Esophagus squamous epithelium (tissue), 5 donors: ENCODE measurements around the gene MYBPC1. TPM values are rescaled to one million over a fixed set of nuclear protein-coding genes. Genes with fewer than 3 reads are reported as not detected.

Source experiments
- DNase-seq: peaks from one replicate; lab custom pipeline; 2025; lab: John Stamatoyannopoulos, UW
- H3K27ac ChIP-seq, 4 donors: fragments of 200-600 bp; sonication (generic); one replicate each; pipeline ENCODE4 v1.5.1; 2016 to 2019; ENCODE audit warnings: mild to moderate bottlenecking in 1 of 4
- H3K27me3 ChIP-seq, 4 donors: fragments of 200-600 bp; sonication (generic); 1 replicate in 3 of 4; 2 replicates in 1 of 4; pipeline versions ENCODE4 v1.5.1 to v1.6.0; 2017 to 2021; ENCODE audit warnings: antibody characterized with exemption in 1 of 4
- H3K36me3 ChIP-seq, 3 donors: fragments of 200-600 bp; sonication (generic); one replicate each; pipeline ENCODE4 v1.5.1; 2016 to 2019
- H3K4me1 ChIP-seq, 3 donors: fragments of 200-600 bp; sonication (generic); one replicate each; pipeline ENCODE4 v1.5.1; 2017 to 2019
- H3K4me3 ChIP-seq, 4 donors: fragments of 200-600 bp; sonication (generic); 1 replicate in 3 of 4; 2 replicates in 1 of 4; pipeline ENCODE4 v1.5.1; 2016 to 2019; ENCODE audit warnings: mild to moderate bottlenecking in 2 of 4, moderate library complexity in 1 of 4
- H3K9me3 ChIP-seq, 3 donors: fragments of 200-600 bp; sonication (generic); one replicate each; pipeline ENCODE4 v1.5.1; 2016 to 2019
- CTCF ChIP-seq, 6 experiments: fragments of 450-650 bp in 4 of 6; fragments of 200-600 bp in 2 of 6; sonication (generic) in 2 of 6; IDR thresholded peaks; one replicate each; pipeline ENCODE4 v1.5.1; 2016 to 2019; ENCODE audit warnings: antibody characterized with exemption in 6 of 6, mild to moderate bottlenecking in 4 of 6, moderate library complexity in 4 of 6
- POLR2A ChIP-seq, 4 donors: fragments of 450-650 bp; IDR thresholded peaks; one replicate each; pipeline ENCODE4 v1.6.1; 2017; ENCODE audit warnings: antibody characterized with exemption in 4 of 4, mild to moderate bottlenecking in 4 of 4, moderate library complexity in 3 of 4
- WGBS, 2 donors: methylation state at CpG; one replicate each; pipeline ENCODE4 v1.1.5; 2018; 5-methylcytosine and 5-hydroxymethylcytosine counted together
- intact Hi-C: fragments of 100-400 bp; cut with DNase I; formaldehyde crosslinking; loops from one replicate; pipeline ENCODE4 v1.15.0; 2022
- total RNA-seq, 4 donors: library from RNA; depleted of rRNA; stranded (reverse); fragments of >200 nt; gene quantifications; one replicate each; pipeline ENCODE4 v1.1.0, GENCODE V29; 2016
- donor health status: DM: yes; HTN: yes; CAD: no.

MYBPC1 gene
- total RNA-seq, 4 donors from 2014 or later: not detected

DNA sequence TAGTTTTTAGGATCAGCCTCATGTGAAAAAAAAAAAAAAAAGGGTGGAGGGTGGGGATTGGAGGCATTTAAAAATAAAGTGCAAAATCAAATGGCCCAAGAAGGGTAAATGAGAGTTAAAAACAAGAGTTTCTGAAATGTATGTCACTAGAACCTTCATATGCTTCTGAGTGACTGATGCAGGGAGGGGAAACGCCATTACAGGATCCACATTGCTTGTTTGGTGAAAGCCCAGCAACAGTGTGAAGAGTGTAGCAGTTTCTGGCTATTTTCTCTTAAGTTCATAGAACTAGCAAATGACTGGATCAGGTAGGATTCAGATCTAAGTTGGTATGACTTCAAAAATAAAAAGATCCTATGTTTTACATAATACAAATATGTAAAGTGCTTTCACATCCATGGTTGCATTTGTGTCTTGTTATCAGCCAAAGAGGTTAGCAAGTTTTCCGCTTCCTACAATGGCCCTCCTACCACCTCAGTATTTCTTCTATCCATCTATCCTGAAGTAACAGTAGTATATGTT is 105.6 kb downstream of the MYBPC1 start:
- TF ChIP-seq POLR2A (IDR thresholded peaks at IDR 0.05) (no peak), CTCF (IDR thresholded peaks at IDR 0.05) (no peak)
- WGBS, 2 donors: 83 to 88% methylated on average over 2 of the region's 2 CpGs

DNA sequence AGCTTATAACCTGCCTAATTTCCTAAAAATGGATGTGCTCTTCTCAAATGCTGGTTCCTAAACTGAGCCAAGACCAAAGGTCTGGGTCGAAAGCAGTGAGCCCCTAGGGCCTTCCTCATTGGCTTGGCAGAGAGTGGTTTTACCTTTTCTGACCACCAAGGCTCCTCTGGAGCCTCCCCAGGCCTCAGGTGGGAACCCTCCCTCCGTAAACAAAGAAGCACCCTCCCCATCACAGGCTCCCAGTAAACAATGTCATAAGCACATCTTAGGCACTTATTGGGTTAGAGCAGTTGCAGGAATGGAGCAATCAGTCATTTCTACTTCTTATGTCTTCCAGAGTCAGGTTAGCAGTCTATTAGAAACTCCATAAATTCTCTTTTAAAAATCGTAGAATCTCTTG is 108.7 kb downstream of the MYBPC1 start:
- no peak overlapping the region for H3K4me3 ChIP-seq
- WGBS, 2 donors: 88 to 90% methylated on average over 3 of the region's 3 CpGs
- intact Hi-C loops: no loop called here

More for the DNA sequence above, 105.6 kb downstream of the MYBPC1 start:
- intact Hi-C loops: no loop called here
- H3K9me3 ChIP-seq: no peaks in the 10 kb centered on the region
- DNase-seq: no peak
- peaks cover 8 to 74% (median 19%) of the 10 kb centered on the region in 3 donors for H3K4me1 ChIP-seq
- H3K27ac ChIP-seq: peak overlapping the region in 1 of 4 donors; percentile 88
- H3K27me3 ChIP-seq: no peaks in the 10 kb centered on the region
- peak overlapping the region in 1 of 4 donors; percentile 82 for H3K4me3 ChIP-seq
- H3K36me3 ChIP-seq: no peaks in the 10 kb centered on the region

GRCh38 chr12:101706403-101706802 is 111.6 kb downstream of the MYBPC1 start:
- no peak overlapping the region for H3K27ac ChIP-seq
- H3K27me3 ChIP-seq: no peaks in the 10 kb centered on the region
- DNase-seq: no peak
- H3K4me1 ChIP-seq: peaks cover 3 to 29% (median 12%) of the 10 kb centered on the region in 3 donors
- H3K9me3 ChIP-seq: no peaks in the 10 kb centered on the region
- H3K4me3 ChIP-seq: no peak overlapping the region
- H3K36me3 ChIP-seq: no peaks in the 10 kb centered on the region
- no peak for TF ChIP-seq POLR2A (IDR thresholded peaks at IDR 0.05)
- no peak for TF ChIP-seq CTCF (IDR thresholded peaks at IDR 0.05)
- 91 to 96% methylated on average over 1 of the region's 1 CpG for WGBS, 2 donors
- intact Hi-C loops: no loop called here

More for the DNA sequence above, 108.7 kb downstream of the MYBPC1 start:
- peaks cover 3 to 58% (median 9%) of the 10 kb centered on the region in 3 donors for H3K4me1 ChIP-seq
- DNase-seq: no peak
- H3K9me3 ChIP-seq: no peaks in the 10 kb centered on the region
- TF ChIP-seq CTCF (IDR thresholded peaks at IDR 0.05) (no peak), POLR2A (IDR thresholded peaks at IDR 0.05) (no peak)
- H3K27me3 ChIP-seq: no peaks in the 10 kb centered on the region
- no peaks in the 10 kb centered on the region for H3K36me3 ChIP-seq
- H3K27ac ChIP-seq: peak overlapping the region in 1 of 4 donors; percentile 34

DNA sequence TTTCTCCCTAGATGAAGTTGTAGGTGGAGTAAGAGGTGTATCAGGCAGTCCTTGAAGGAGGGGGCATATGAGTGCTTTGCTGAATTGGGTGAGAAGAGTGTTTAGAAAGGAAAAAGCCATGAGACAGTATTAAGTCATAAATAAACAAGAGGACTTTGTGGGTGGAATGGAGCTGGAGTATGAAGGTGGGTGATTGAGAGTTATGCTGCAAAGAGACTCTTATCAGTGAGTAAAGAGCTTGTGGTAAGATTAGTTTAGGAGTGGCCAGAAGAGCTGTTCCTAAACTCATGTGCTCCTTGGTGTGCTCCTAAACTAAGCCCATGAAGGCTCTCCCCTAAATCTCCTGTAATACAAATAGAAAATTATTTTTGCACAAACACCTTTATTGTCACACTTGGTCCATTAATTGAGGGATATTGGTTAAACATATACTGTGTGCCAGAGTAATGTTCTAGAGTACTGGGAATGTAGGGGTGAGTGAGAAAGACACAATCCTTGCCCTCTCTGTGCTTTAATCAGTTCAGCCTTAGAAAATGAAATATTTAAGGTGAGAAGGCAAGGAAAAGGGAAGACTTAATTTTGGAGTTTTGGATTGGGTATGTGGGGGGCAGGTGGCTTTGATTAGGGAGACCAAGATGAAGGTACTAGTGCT is 112.5 kb downstream of the MYBPC1 start:
- DNase-seq: no peak
- no peaks in the 10 kb centered on the region for H3K9me3 ChIP-seq
- H3K36me3 ChIP-seq: no peaks in the 10 kb centered on the region
- TF ChIP-seq POLR2A (IDR thresholded peaks at IDR 0.05) (no peak), CTCF (IDR thresholded peaks at IDR 0.05) (no peak)
- H3K27ac ChIP-seq: no peak overlapping the region
- no peak overlapping the region for H3K4me3 ChIP-seq
- H3K4me1 ChIP-seq: peaks cover 3 to 20% (median 12%) of the 10 kb centered on the region in 3 donors
- intact Hi-C loops: no loop called here
- H3K27me3 ChIP-seq: no peaks in the 10 kb centered on the region

DNA sequence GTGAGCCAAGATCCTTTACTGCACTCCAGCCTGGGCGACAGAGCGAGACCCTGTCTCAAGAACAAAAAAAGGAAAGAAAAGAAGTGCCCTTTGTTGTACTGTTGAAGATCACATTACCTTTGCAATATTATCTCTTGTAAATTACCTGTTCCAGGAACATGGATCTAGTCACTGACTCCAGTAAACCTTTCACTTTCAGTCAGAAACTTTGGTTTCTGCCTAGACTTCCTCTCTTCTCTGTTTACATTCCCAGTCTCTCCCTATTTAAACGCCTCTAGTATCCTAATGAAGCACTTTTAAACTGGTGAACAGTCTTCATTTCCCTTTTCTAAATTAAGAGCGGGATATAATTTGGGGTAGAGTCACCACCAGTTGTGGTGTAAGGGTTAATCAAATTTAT is 115.5 kb downstream of the MYBPC1 start:
- DNase-seq: no peak
- H3K4me1 ChIP-seq: peaks cover 3 to 20% (median 6%) of the 10 kb centered on the region in 3 donors
- WGBS, 2 donors: 83 to 85% methylated on average over 3 to 4 of the region's 4 CpGs

More for the DNA sequence above, 115.5 kb downstream of the MYBPC1 start:
- no peaks in the 10 kb centered on the region for H3K9me3 ChIP-seq
- no peak overlapping the region for H3K4me3 ChIP-seq
- no peak overlapping the region for H3K27ac ChIP-seq
- TF ChIP-seq POLR2A (IDR thresholded peaks at IDR 0.05): no peak
- TF ChIP-seq CTCF (IDR thresholded peaks at IDR 0.05): no peak
- intact Hi-C loops: no loop called here
- H3K36me3 ChIP-seq: no peaks in the 10 kb centered on the region
- H3K27me3 ChIP-seq: no peaks in the 10 kb centered on the region
